GM21526 (cell line): ENCODE results near the gene COMMD9.

Experiments used
- ATAC-seq: cut with Tn5 transposase; IDR thresholded peaks from one replicate; pipeline ENCODE4 v1.9.1; 2021; ENCODE audit warnings: moderate library complexity; ENCODE audit not compliant: unreplicated experiment, low FRiP score

Gene COMMD9

DNA sequence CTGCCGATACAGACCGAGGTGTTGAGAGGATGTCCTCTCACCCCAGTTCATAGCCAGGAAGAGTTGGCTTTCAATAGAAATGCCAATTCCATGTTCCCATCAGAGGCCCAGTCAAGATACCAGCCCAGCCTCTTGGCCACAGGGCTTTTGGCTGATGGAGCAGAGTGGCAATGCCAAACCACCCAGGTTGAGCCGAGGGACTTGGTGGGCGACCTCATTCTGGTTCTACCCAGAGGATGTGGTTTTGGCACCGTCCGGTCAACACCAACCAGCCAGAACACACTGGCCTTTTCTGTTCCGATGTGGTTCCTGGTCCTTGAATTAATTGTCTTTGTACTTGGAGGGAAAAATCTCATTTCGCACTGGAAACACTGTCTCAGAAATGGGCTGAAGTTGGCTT lies 60.5 kb downstream of the COMMD9 start:
- ATAC-seq = no peak

DNA sequence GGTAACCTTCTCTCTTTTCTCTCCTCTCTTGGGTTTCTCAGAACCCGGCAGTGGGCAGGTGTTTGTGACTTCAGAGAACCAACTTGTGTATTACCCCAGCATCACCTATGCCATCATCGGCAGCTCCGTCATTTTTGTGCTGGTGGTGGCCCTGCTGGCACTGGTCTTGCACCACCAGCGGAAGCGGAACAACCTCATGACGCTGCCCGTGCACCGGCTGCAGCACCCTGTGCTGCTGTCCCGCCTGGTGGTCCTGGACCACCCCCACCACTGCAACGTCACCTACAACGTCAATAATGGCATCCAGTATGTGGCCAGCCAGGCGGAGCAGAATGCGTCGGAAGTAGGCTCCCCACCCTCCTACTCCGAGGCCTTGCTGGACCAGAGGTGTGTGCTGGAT lies 62.2 kb downstream of the COMMD9 start:
- ATAC-seq = no peak

DNA sequence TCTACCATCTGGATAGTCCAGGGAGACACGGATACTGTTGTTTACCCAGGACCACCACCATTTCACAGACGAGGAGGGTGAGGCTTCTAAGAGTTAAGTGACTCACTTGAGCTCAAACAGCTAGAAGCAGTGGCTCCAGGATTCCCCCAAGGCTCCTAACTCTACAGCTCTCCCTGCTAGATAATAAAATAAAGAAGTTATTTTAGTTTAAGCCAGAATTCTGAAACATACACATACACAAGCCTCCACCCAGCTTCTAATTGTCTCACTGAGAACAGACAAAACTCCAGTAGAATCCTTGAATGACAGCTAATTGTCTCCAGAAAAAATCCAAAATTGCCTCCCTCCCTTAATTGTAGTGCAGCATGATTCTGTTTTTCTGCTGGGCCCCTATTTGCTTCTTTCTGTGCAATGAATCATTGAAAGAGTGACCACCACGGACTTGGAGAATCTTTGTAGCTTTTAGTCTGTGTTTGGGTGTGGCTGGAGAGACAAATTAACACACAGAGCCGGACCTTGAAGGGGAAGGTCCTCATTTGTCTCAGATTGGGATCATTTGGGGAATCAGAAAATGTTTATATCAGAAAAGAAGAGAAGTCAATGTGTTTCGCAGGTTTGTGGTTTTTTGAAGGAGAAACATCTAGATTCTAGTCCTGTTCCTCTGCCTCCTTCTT lies 64.9 kb downstream of the COMMD9 start:
- ATAC-seq = no peak

DNA sequence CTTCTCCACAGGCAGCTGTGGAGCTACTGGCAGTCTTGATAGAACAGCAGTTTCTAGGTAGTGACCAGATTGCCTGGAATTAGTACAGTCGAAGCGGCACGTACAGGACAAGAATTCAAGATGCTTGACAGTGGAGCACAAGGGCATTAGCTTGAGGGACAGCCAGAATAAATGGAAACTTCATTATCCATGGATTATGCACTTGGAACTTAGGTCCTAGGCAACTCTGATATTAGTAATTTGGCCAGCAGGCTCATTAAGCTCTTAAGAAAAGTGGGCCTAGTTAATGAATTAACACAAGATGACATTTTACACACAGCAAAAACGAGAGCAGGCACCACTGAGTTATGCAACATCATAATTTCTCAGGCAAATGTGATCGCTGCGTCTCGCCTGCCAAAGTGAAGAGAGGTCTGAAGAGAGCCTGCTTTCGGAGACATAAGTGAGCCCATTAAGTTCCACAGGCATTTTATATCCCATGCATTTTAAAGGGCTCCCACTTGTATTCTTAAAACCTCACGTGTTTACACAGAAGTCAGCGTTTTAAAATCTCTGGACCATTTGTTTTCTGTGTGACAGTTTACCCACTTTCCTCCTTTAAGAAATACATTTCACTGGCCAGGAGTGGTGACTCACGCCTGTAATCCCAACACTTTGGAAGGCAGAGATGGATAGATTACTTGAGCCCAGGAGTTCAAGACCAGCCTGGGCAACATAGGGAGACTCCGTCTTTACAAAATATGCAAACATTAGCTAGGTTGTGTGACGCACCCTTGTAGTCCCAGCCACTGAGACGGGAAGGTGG lies 66.2 kb downstream of the COMMD9 start:
- ATAC-seq = no peak
